H1 (cell line): Measurements from ENCODE around the gene SNORC. TPM values are rescaled to one million over a fixed set of nuclear protein-coding genes. Genes with fewer than 3 reads are reported as not detected.

ENCODE experiments used
- CTCF ChIA-PET: fragments of 300-600 bp; sonication (Branson Sonifier 250); formaldehyde crosslinking; loops from one replicate; lab custom pipeline; 2021; ENCODE audit not compliant: partially characterized antibody; lab: Charles Lee
- POLR2A ChIA-PET: fragments of 300-600 bp; sonication (Branson Sonifier 250); formaldehyde crosslinking; loops from one replicate; lab custom pipeline; 2021; ENCODE audit warnings: inconsistent platforms; ENCODE audit not compliant: partially characterized antibody; lab: Charles Lee
- DNase-seq, 2 experiments: peaks; one replicate each; pipeline versions ENCODE4 v3.0.0 to v3.0.0-alpha.2; 2010 to 2022; ENCODE audit warnings: low spot score in 2 of 2, low read depth in 1 of 2, mixed read lengths in 1 of 2
- FAIRE-seq: peaks from 2 replicates; lab custom pipeline; 2011; peaks lifted over from hg19 to GRCh38; lab: Jason Lieb, UNC
- H2AFZ ChIP-seq: 2 replicates; pipeline ENCODE4 v1.8.1; 2012; ENCODE audit warnings: low read length, inconsistent platforms
- H2AK5ac ChIP-seq: 2 replicates; pipeline ENCODE4 v1.6.1; 2013; ENCODE audit warnings: low read depth, low read length
- H2BK120ac ChIP-seq: replicated peaks from 2 replicates; pipeline ENCODE3; 2013; ENCODE audit warnings: low read depth, low read length, inconsistent platforms
- H2BK12ac ChIP-seq: 2 replicates; pipeline ENCODE4 v1.6.1; 2013; ENCODE audit warnings: low read depth, low read length
- H2BK15ac ChIP-seq: 2 replicates; pipeline ENCODE4 v1.6.1; 2013; ENCODE audit warnings: low read length
- H2BK20ac ChIP-seq: 2 replicates; pipeline ENCODE4 v1.6.1; 2013; ENCODE audit warnings: low read length
- H2BK5ac ChIP-seq: 2 replicates; pipeline ENCODE4 v1.6.1; 2013; ENCODE audit warnings: low read depth, low read length
- H3K14ac ChIP-seq: 2 replicates; pipeline ENCODE4 v1.6.1; 2013; ENCODE audit warnings: inconsistent platforms; ENCODE audit not compliant: insufficient read length
- H3K18ac ChIP-seq: 2 replicates; pipeline ENCODE4 v1.6.1; 2013; ENCODE audit warnings: low read length; ENCODE audit errors: extremely low read depth
- H3K23ac ChIP-seq: 2 replicates; pipeline ENCODE4 v1.6.1; 2013; ENCODE audit warnings: inconsistent platforms; ENCODE audit not compliant: insufficient read length
- H3K23me2 ChIP-seq: 2 replicates; pipeline ENCODE4 v1.6.1; 2013; ENCODE audit warnings: low read depth, low read length
- H3K27ac ChIP-seq: 2 replicates; pipeline ENCODE4 v1.6.1; 2011; ENCODE audit warnings: low read depth, low read length, inconsistent platforms
- H3K27me3 ChIP-seq, 4 experiments: replicated peaks in 1 of 4; 1 replicate in 1 of 4; 2 replicates in 3 of 4; pipeline versions ENCODE4 v1.6.1 to v1.8.1; 2011 to 2013; ENCODE audit warnings: low read length in 3 of 4, mild to moderate bottlenecking in 3 of 4, inconsistent platforms in 2 of 4, mixed read lengths in 2 of 4, moderate library complexity in 1 of 4; ENCODE audit not compliant: control insufficient read depth in 3 of 4, insufficient read depth in 3 of 4; ENCODE audit errors: extremely low read depth in 1 of 4
- H3K36me3 ChIP-seq, 4 experiments: 2 replicates each; pipeline versions ENCODE4 v1.6.1 to v1.8.1; 2011 to 2013; ENCODE audit warnings: mild to moderate bottlenecking in 4 of 4, low read length in 3 of 4, moderate library complexity in 2 of 4, control low read depth in 1 of 4, inconsistent platforms in 1 of 4; ENCODE audit not compliant: insufficient read depth in 4 of 4, control insufficient read depth in 2 of 4
- H3K4ac ChIP-seq: replicated peaks from 2 replicates; pipeline ENCODE3; 2013; ENCODE audit warnings: low read length, low read depth, mixed read lengths, inconsistent platforms; ENCODE audit not compliant: insufficient read length
- H3K4me1 ChIP-seq, 4 experiments: replicated peaks in 1 of 4; 1 replicate in 1 of 4; 2 replicates in 3 of 4; pipeline versions ENCODE4 v1.6.1 to v1.8.1; 2011 to 2013; ENCODE audit warnings: low read length in 3 of 4, inconsistent platforms in 2 of 4, mixed read lengths in 1 of 4; ENCODE audit not compliant: insufficient read depth in 4 of 4, control insufficient read depth in 3 of 4
- H3K4me2 ChIP-seq, 2 experiments: 2 replicates each; pipeline versions ENCODE4 v1.6.1 to v1.8.1; 2011 to 2013; ENCODE audit warnings: low read depth in 2 of 2, low read length in 2 of 2, control low read depth in 1 of 2, inconsistent platforms in 1 of 2, mild to moderate bottlenecking in 1 of 2; ENCODE audit not compliant: insufficient read depth in 1 of 2
- H3K4me3 ChIP-seq, 4 experiments: fragments of 200-600, 300-600 bp in 1 of 4; sonication (generic), shearing (Covaris generic), sonication (Bioruptor Twin) in 1 of 4; 2 replicates each; pipeline versions ENCODE4 v1.5.1 to v1.8.1; 2011 to 2016; ENCODE audit warnings: low read length in 4 of 4, low read depth in 3 of 4, control low read depth in 2 of 4, inconsistent platforms in 2 of 4, mild to moderate bottlenecking in 2 of 4, mixed read lengths in 1 of 4, moderate library complexity in 1 of 4; ENCODE audit not compliant: insufficient read depth in 2 of 4; ENCODE audit errors: extremely low read depth in 1 of 4
- H3K56ac ChIP-seq: replicated peaks from 2 replicates; pipeline ENCODE3; 2013; ENCODE audit warnings: low read depth, mild to moderate bottlenecking, mixed read lengths, low read length, inconsistent platforms; ENCODE audit not compliant: insufficient read length
- H3K79me1 ChIP-seq: 2 replicates; pipeline ENCODE4 v1.6.1; 2013; ENCODE audit warnings: low read depth, low read length, control low read depth
- H3K79me2 ChIP-seq, 2 experiments: 2 replicates each; pipeline versions ENCODE4 v1.6.1 to v1.8.1; 2012 to 2013; ENCODE audit warnings: low read length in 2 of 2, mild to moderate bottlenecking in 2 of 2, inconsistent platforms in 1 of 2; ENCODE audit not compliant: insufficient read depth in 2 of 2, control insufficient read depth in 1 of 2
- H3K9ac ChIP-seq, 4 experiments: replicated peaks in 1 of 4; 1 replicate in 1 of 4; 2 replicates in 3 of 4; pipeline versions ENCODE4 v1.6.1 to v1.8.1; 2011 to 2013; ENCODE audit warnings: low read depth in 3 of 4, low read length in 3 of 4, control low read depth in 2 of 4, mild to moderate bottlenecking in 2 of 4, moderate library complexity in 2 of 4, inconsistent platforms in 1 of 4; ENCODE audit errors: extremely low read depth in 1 of 4
- H3K9me3 ChIP-seq, 2 experiments: 2 replicates each; pipeline versions ENCODE4 v1.6.1 to v1.8.1; 2012 to 2013; ENCODE audit warnings: mild to moderate bottlenecking in 2 of 2, moderate library complexity in 2 of 2, control low read depth in 1 of 2, inconsistent platforms in 1 of 2, low read depth in 1 of 2, low read length in 1 of 2, mixed read lengths in 1 of 2; ENCODE audit not compliant: insufficient read depth in 2 of 2
- H4K20me1 ChIP-seq, 2 experiments: replicated peaks in 1 of 2; 2 replicates each; pipeline versions ENCODE3 to v1.8.1; 2011 to 2013; ENCODE audit warnings: inconsistent platforms in 2 of 2, low read length in 2 of 2, mild to moderate bottlenecking in 1 of 2; ENCODE audit not compliant: insufficient read depth in 2 of 2, control insufficient read depth in 1 of 2
- H4K5ac ChIP-seq: 2 replicates; pipeline ENCODE4 v1.6.1; 2013; ENCODE audit warnings: low read length, low read depth, mixed read lengths, inconsistent platforms; ENCODE audit not compliant: insufficient read length
- H4K8ac ChIP-seq: 2 replicates; pipeline ENCODE4 v1.8.0; 2013; ENCODE audit warnings: mild to moderate bottlenecking, moderate library complexity, low read length, inconsistent platforms; ENCODE audit not compliant: insufficient read depth; ENCODE audit errors: extremely low read depth
- H4K91ac ChIP-seq: replicated peaks from 2 replicates; pipeline ENCODE3; 2013; ENCODE audit warnings: low read length, mixed read lengths, inconsistent platforms; ENCODE audit not compliant: insufficient read length
- BRCA1 ChIP-seq: IDR thresholded peaks from 2 replicates; pipeline ENCODE4 v1.6.1; 2012; ENCODE audit warnings: low read depth, low read length, improper control_type of control experiment
- CEBPB ChIP-seq: IDR thresholded peaks from 2 replicates; pipeline ENCODE4 v1.6.1; 2012; ENCODE audit warnings: low read depth, low read length
- EZH2 ChIP-seq: fragments of 200-600 bp; sonication (generic); IDR thresholded peaks from 2 replicates; pipeline ENCODE4 v1.7.1; 2012; ENCODE audit warnings: low read depth, mild to moderate bottlenecking, moderate library complexity, low read length, inconsistent platforms; ENCODE audit not compliant: severe bottlenecking
- PHF8 ChIP-seq: fragments of 200-600 bp; sonication (generic); conservative IDR thresholded peaks from 2 replicates; pipeline ENCODE4 v1.7.1; 2012; ENCODE audit warnings: low read depth, mild to moderate bottlenecking, inconsistent platforms, low read length, moderate library complexity
- SIRT6 ChIP-seq: IDR thresholded peaks from one replicate; pipeline ENCODE4 v1.7.1; 2012; ENCODE audit warnings: low read length, inconsistent platforms
- TEAD4 ChIP-seq: IDR thresholded peaks from 2 replicates; pipeline ENCODE4 v1.6.1; 2012; ENCODE audit warnings: low read depth, low read length, inconsistent platforms, mixed read lengths
- WGBS, 2 experiments: shearing (Covaris generic) in 1 of 2; methylation state at CpG; one replicate each; pipeline versions ENCODE4 v1.1.6 to v1.1.7; 2013 to 2015; ENCODE audit warnings: low lambda C conversion rate in 2 of 2, mixed read lengths in 2 of 2, inconsistent platforms in 1 of 2, low coverage in 1 of 2, missing lambda C conversion rate in 1 of 2; ENCODE audit not compliant: insufficient replicate concordance in 2 of 2, insufficient coverage in 1 of 2, insufficient read length in 1 of 2; ENCODE audit errors: extremely low coverage in 1 of 2, missing lambda C conversion rate in 1 of 2; 5-methylcytosine and 5-hydroxymethylcytosine counted together
- polyA plus RNA-seq, 7 experiments: library from polyadenylated mRNA; depleted of rRNA in 3 of 7; stranded (reverse) in 5 of 7; unstranded in 2 of 7; fragments of >200 nt in 5 of 7; fragments of 200-250 nt in 2 of 7; gene quantifications; 1 replicate in 5 of 7; 2 replicates in 1 of 7; 4 replicates in 1 of 7; pipeline versions ENCODE4 v1.2.1 to v1.2.3, GENCODE V29; 2011 to 2013; ENCODE audit warnings: missing spikeins in 2 of 7, mixed read lengths in 2 of 7
- total RNA-seq: library from RNA; stranded (reverse); fragmentation: NEBNext Ultra II Directional; extraction: Animal tissue kit (Norgen Biotek cat#: 25700); gene quantifications from 2 replicates; pipeline ENCODE4 v1.2.1, GENCODE V29; 2021
- TF ChIP-seq, protein P1 (sequence below): IDR thresholded peaks from 2 replicates; pipeline ENCODE4 v1.6.1; 2011; ENCODE audit warnings: low read length, improper control_type of control experiment
- TF ChIP-seq, protein P2 (sequence below): IDR thresholded peaks from 2 replicates; pipeline ENCODE4 v1.6.1; 2012; ENCODE audit warnings: inconsistent platforms

The SNORC gene
- total and polyA plus RNA-seq, 2 of the 8 experiments (the other 6 are each of a cell fraction or from before 2014, with no cell fraction given) = 1.6 to 1.8 TPM

- no peak for FAIRE-seq
Measured at GRCh38 chr2:232831496-232831895, 38.6 kb upstream of the SNORC start.

More at GRCh38 chr2:232831496-232831895, 38.6 kb upstream of the SNORC start:
- no peak overlapping the region for H2BK15ac ChIP-seq
- WGBS, 2 experiments = 85% methylated on average over 3 of the region's 3 CpGs; no CpG with 5 or more reads in 1 of the 2 experiments
- H3K79me1 ChIP-seq = no peaks in the 10 kb centered on the region; the same call in 1 of the 2 replicates
- no peak overlapping the region for H4K8ac ChIP-seq
- no peak overlapping the region for H3K4me3 ChIP-seq
- no peaks in the 10 kb centered on the region for H3K23me2 ChIP-seq
- H4K5ac ChIP-seq = no peak overlapping the region
- H4K91ac ChIP-seq = no peak overlapping the region
- no peaks in the 10 kb centered on the region for H3K9me3 ChIP-seq
- no peaks in the 10 kb centered on the region for H3K27me3 ChIP-seq
- DNase-seq = no peak
- H3K18ac ChIP-seq = no peak overlapping the region
- no peak overlapping the region for H2BK120ac ChIP-seq
- H3K14ac ChIP-seq = no peak overlapping the region
- ChIA-PET CTCF (interaction anchor here (0.8 kb wide), 1 partner anchor 12 kb away, joined by 3 read pairs; no protein-coding TSS in a partner anchor), POLR2A (no interaction called here)
- H2BK20ac ChIP-seq = no peak overlapping the region
- no peaks in the 10 kb centered on the region for H3K79me2 ChIP-seq
- no peak overlapping the region for H3K4me2 ChIP-seq
- no peak overlapping the region for H2AK5ac ChIP-seq
- no peak overlapping the region for H2BK5ac ChIP-seq
- H2BK12ac ChIP-seq = no peak overlapping the region
- no peak overlapping the region for H3K9ac ChIP-seq
- no peak overlapping the region for H3K4ac ChIP-seq
- TF ChIP-seq TEAD4 (no peak), SIRT6 (no peak), PHF8 (no peak), CEBPB (no peak), BRCA1 (no peak), EZH2 (no peak)
- TF ChIP-seq, protein P1, sequence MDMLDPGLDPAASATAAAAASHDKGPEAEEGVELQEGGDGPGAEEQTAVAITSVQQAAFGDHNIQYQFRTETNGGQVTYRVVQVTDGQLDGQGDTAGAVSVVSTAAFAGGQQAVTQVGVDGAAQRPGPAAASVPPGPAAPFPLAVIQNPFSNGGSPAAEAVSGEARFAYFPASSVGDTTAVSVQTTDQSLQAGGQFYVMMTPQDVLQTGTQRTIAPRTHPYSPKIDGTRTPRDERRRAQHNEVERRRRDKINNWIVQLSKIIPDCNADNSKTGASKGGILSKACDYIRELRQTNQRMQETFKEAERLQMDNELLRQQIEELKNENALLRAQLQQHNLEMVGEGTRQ = no peak
- TF ChIP-seq, protein P2, sequence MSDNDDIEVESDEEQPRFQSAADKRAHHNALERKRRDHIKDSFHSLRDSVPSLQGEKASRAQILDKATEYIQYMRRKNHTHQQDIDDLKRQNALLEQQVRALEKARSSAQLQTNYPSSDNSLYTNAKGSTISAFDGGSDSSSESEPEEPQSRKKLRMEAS = no peak
- peaks cover 4 to 48% (median 26%) of the 10 kb centered on the region in 4 experiments for H3K36me3 ChIP-seq
- H4K20me1 ChIP-seq = peaks cover 0 to 1% of the 10 kb centered on the region in 2 experiments
- no peak overlapping the region for H3K56ac ChIP-seq
- no peak overlapping the region for H3K23ac ChIP-seq
- H2AFZ ChIP-seq = no peak overlapping the region
- H3K27ac ChIP-seq = no peak overlapping the region
- no peaks in the 10 kb centered on the region for H3K4me1 ChIP-seq
